ENCODE results near the gene PRAMEF13.
"Not testable (repeated sequence)": the region's sequence is repeated elsewhere in the genome, so short reads cannot be mapped to it uniquely, and the experiment has no call there.

GRCh38 chr1:13201309-13201708 lies at the start of gene PRAMEF13:
- not testable (repeated sequence) for TF ChIP-seq CTCF, POLR2A, POLR2AphosphoS5 (IDR thresholded peaks at IDR 0.05)
